HepG2 (cell line): Measurements from ENCODE around the gene SH2D3A. TPM values are rescaled to one million over a fixed set of nuclear protein-coding genes. Genes with fewer than 3 reads are reported as not detected.

Source experiments
- GLI4 ChIP-seq: sonication (generic); formaldehyde crosslinking; IDR thresholded peaks from 2 replicates; pipeline ENCODE4 v1.5.1; 2020; ENCODE audit warnings: missing genetic modification reagents, mild to moderate bottlenecking, moderate library complexity, borderline replicate concordance
- HDAC6 ChIP-seq: fragments of 200-600 bp; sonication (generic); IDR thresholded peaks from 2 replicates; pipeline ENCODE4 v1.7.0; 2017; ENCODE audit warnings: mild to moderate bottlenecking, antibody characterized with exemption, low read length, low read depth
- HES4 ChIP-seq: sonication (generic); formaldehyde crosslinking; IDR thresholded peaks from 2 replicates; pipeline ENCODE4 v1.9.0; 2021; ENCODE audit warnings: mild to moderate bottlenecking, missing genetic modification reagents, borderline replicate concordance
- HMG20A ChIP-seq: IDR thresholded peaks from 2 replicates; pipeline ENCODE4 v1.6.1; 2016; ENCODE audit warnings: borderline replicate concordance
- JDP2 ChIP-seq: sonication (generic); formaldehyde crosslinking; IDR thresholded peaks from 2 replicates; pipeline ENCODE4 v1.8.1; 2022; ENCODE audit warnings: missing genetic modification reagents, borderline replicate concordance
- KLF9 ChIP-seq: IDR thresholded peaks from 2 replicates; pipeline ENCODE4 v1.6.1; 2016; ENCODE audit warnings: low read depth
- REXO4 ChIP-seq: sonication (generic); formaldehyde crosslinking; IDR thresholded peaks from 2 replicates; pipeline ENCODE4 v1.8.0; 2022; ENCODE audit warnings: missing genetic modification reagents, mild to moderate bottlenecking, borderline replicate concordance
- SAP130 ChIP-seq: IDR thresholded peaks from 2 replicates; pipeline ENCODE4 v1.6.1; 2016; ENCODE audit warnings: low read depth
- SIN3A ChIP-seq: IDR thresholded peaks from 2 replicates; pipeline ENCODE4 v1.6.1; 2011; ENCODE audit warnings: low read depth, mild to moderate bottlenecking, control low read depth, low read length, borderline replicate concordance
- SRSF1 ChIP-seq: fragments of 200-400 bp; formaldehyde crosslinking; optimal IDR thresholded peaks from 2 replicates; pipeline ENCODE3; 2017; ENCODE audit warnings: mild to moderate bottlenecking, low read depth, low read length, moderate library complexity
- ZBTB42 ChIP-seq: sonication (generic); formaldehyde crosslinking; IDR thresholded peaks from 2 replicates; pipeline ENCODE4 v1.5.0; 2020; ENCODE audit warnings: mild to moderate bottlenecking, missing genetic modification reagents
- ZC3H13 ChIP-seq: sonication (generic); formaldehyde crosslinking; IDR thresholded peaks from 2 replicates; pipeline ENCODE4 v1.8.1; 2023; ENCODE audit warnings: mild to moderate bottlenecking, missing genetic modification reagents, moderate library complexity
- ZNF382 ChIP-seq: sonication (generic); formaldehyde crosslinking; IDR thresholded peaks from 2 replicates; pipeline ENCODE4 v1.5.0; 2020; ENCODE audit warnings: missing genetic modification reagents, mild to moderate bottlenecking, borderline replicate concordance
- ZNF546 ChIP-seq: sonication (generic); formaldehyde crosslinking; conservative IDR thresholded peaks from 2 replicates; pipeline ENCODE4 v1.8.1; 2023; ENCODE audit warnings: mild to moderate bottlenecking, missing genetic modification reagents
- ZNF597 ChIP-seq: sonication (generic); formaldehyde crosslinking; IDR thresholded peaks from 2 replicates; pipeline ENCODE4 v1.5.0; 2020; ENCODE audit warnings: missing genetic modification reagents
- ZNF660 ChIP-seq: sonication (generic); formaldehyde crosslinking; IDR thresholded peaks from 2 replicates; pipeline ENCODE4 v1.5.1; 2020; ENCODE audit warnings: mild to moderate bottlenecking, low read depth, missing genetic modification reagents, borderline replicate concordance
- polyA plus RNA-seq, 8 experiments: library from polyadenylated mRNA; depleted of rRNA in 3 of 8; stranded (reverse) in 7 of 8; unstranded in 1 of 8; fragments of >200 nt; fragmentation: Illumina TruSeq in 4 of 8; extraction: Trizol in 4 of 8; gene quantifications; 2 replicates each; pipeline versions ENCODE4 v1.2.1 to v1.2.3, GENCODE V29; 2011 to 2016; ENCODE audit warnings: low read depth in 4 of 8, missing spikeins in 1 of 8, mixed read lengths in 1 of 8; ENCODE audit not compliant: insufficient read depth in 1 of 8
- total RNA-seq, 5 experiments: library from RNA; depleted of rRNA; stranded (reverse); fragments of >200 nt; fragmentation: Illumina TruSeq; extraction: Trizol; gene quantifications; 2 replicates each; pipeline ENCODE4 v1.2.3, GENCODE V29; 2016; ENCODE audit warnings: low read depth in 1 of 5
- TF ChIP-seq, protein P1 (sequence below): sonication (generic); formaldehyde crosslinking; IDR thresholded peaks from 2 replicates; pipeline ENCODE4 v1.8.0; 2022; ENCODE audit warnings: missing genetic modification reagents, mild to moderate bottlenecking, inconsistent platforms, borderline replicate concordance
- TF ChIP-seq, protein P2 (sequence below): fragments of 450-650 bp; IDR thresholded peaks from 2 replicates; pipeline ENCODE4 v1.6.1; 2016
- TF ChIP-seq, protein P3 (sequence below): sonication (generic); formaldehyde crosslinking; IDR thresholded peaks from 2 replicates; pipeline ENCODE4 v1.9.0; 2021; ENCODE audit warnings: missing genetic modification reagents, mild to moderate bottlenecking, borderline replicate concordance
- TF ChIP-seq, protein P4 (sequence below), 2 experiments: sonication (generic) in 1 of 2; formaldehyde crosslinking in 1 of 2; IDR thresholded peaks; 2 replicates each; pipeline versions ENCODE4 v1.5.1 to v1.6.1; 2011 to 2020; ENCODE audit warnings: borderline replicate concordance in 1 of 2, low read depth in 1 of 2, low read length in 1 of 2, mild to moderate bottlenecking in 1 of 2, missing genetic modification reagents in 1 of 2, moderate library complexity in 1 of 2
- TF ChIP-seq, protein P5 (sequence below): IDR thresholded peaks from 2 replicates; pipeline ENCODE4 v1.6.1; 2016; ENCODE audit warnings: missing genetic modification reagents, missing compliant biosample characterization

Gene SH2D3A
- total and polyA plus RNA-seq, 2 of the 13 experiments (the other 11 are each of a cell fraction or from before 2014, with no cell fraction given), result 1.0 to 2.2 TPM

DNA sequence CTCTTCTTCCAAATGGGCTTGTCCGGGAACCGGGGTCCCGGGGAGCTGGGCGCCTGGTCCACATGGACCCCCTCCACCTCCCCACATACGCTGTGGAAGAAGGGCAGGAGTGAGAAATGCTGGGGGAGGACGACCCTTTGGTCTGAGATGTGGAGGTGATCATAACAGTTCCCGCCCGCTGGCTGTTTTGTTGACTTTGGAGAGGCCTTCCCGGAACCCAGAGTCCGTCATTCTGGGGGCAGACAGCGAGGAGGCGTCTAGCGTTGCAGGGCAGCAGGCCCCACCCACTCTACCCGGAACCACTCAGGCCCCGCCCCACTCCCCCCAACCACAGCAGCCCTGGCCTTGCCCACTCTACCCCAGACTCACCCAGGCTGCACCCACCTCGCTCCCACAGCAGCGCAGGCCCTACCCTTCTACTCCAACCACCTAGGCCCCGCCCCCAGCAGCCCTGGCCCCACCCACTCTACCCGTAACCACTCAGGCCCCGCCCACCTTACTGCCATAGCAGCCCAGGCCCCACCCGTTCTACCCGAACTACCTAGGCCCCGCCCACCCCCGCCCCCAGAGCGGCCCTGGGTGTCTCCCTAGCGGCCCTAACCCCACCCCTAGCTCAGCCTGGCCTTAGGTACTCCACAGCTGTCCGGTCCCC lies 37.0 kb downstream of the SH2D3A start (continued):
- TF ChIP-seq, protein P1, sequence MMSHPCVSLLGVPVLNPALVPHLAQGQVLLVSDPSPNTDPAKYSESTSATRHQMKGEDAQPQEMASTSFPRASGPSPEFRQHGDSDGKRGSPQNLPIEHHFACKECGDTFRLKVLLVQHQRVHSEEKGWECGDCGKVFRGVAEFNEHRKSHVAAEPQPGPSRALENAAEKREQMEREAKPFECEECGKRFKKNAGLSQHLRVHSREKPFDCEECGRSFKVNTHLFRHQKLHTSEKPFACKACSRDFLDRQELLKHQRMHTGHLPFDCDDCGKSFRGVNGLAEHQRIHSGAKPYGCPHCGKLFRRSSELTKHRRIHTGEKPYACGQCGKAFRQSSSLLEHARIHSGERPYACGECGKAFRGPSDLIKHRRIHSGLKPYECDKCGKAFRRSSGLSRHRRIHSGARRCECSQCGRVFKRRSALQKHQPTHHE (CRISPR knock-in tag), result no peak
- TF ChIP-seq KLF9, result no peak
- TF ChIP-seq ZNF382 (CRISPR knock-in tag), result no peak
- no peak for TF ChIP-seq REXO4 (CRISPR knock-in tag)
- TF ChIP-seq, protein P2, sequence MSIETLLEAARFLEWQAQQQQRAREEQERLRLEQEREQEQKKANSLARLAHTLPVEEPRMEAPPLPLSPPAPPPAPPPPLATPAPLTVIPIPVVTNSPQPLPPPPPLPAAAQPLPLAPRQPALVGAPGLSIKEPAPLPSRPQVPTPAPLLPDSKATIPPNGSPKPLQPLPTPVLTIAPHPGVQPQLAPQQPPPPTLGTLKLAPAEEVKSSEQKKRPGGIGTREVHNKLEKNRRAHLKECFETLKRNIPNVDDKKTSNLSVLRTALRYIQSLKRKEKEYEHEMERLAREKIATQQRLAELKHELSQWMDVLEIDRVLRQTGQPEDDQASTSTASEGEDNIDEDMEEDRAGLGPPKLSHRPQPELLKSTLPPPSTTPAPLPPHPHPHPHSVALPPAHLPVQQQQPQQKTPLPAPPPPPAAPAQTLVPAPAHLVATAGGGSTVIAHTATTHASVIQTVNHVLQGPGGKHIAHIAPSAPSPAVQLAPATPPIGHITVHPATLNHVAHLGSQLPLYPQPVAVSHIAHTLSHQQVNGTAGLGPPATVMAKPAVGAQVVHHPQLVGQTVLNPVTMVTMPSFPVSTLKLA, result no peak
- 0 out of 2 replicates have a peak, but pooled peaks have one; percentile 10 for TF ChIP-seq ZC3H13 (CRISPR knock-in tag)
- TF ChIP-seq, protein P3, sequence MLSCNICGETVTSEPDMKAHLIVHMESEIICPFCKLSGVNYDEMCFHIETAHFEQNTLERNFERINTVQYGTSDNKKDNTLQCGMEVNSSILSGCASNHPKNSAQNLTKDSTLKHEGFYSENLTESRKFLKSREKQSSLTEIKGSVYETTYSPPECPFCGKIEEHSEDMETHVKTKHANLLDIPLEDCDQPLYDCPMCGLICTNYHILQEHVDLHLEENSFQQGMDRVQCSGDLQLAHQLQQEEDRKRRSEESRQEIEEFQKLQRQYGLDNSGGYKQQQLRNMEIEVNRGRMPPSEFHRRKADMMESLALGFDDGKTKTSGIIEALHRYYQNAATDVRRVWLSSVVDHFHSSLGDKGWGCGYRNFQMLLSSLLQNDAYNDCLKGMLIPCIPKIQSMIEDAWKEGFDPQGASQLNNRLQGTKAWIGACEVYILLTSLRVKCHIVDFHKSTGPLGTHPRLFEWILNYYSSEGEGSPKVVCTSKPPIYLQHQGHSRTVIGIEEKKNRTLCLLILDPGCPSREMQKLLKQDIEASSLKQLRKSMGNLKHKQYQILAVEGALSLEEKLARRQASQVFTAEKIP (CRISPR knock-in tag), result no peak
- no peak; the same call in 1 of the 2 replicates for TF ChIP-seq JDP2 (CRISPR knock-in tag)
- no peak for TF ChIP-seq HES4
- TF ChIP-seq, protein P4, sequence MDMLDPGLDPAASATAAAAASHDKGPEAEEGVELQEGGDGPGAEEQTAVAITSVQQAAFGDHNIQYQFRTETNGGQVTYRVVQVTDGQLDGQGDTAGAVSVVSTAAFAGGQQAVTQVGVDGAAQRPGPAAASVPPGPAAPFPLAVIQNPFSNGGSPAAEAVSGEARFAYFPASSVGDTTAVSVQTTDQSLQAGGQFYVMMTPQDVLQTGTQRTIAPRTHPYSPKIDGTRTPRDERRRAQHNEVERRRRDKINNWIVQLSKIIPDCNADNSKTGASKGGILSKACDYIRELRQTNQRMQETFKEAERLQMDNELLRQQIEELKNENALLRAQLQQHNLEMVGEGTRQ (IDR thresholded peaks at IDR 0.05; ENCODE audit: low read depth, low read length), result no peak
- TF ChIP-seq, protein P4 (CRISPR knock-in tag; IDR thresholded peaks at IDR 0.05; ENCODE audit: borderline replicate concordance), result no peak
- no peak for TF ChIP-seq ZNF597 (CRISPR knock-in tag)
- peak; percentile 65 for TF ChIP-seq HMG20A (CRISPR knock-in tag)
- no peak for TF ChIP-seq SRSF1
- no peak for TF ChIP-seq ZBTB42
- no peak for TF ChIP-seq GLI4 (CRISPR knock-in tag)
- TF ChIP-seq, protein P5, sequence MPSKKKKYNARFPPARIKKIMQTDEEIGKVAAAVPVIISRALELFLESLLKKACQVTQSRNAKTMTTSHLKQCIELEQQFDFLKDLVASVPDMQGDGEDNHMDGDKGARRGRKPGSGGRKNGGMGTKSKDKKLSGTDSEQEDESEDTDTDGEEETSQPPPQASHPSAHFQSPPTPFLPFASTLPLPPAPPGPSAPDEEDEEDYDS (CRISPR knock-in tag), result peak; percentile 74
- TF ChIP-seq ZNF546 (CRISPR knock-in tag), result no peak
- TF ChIP-seq SAP130 (CRISPR knock-in tag), result peak; percentile 86
- peak; percentile 88; the same call in 1 of the 2 replicates for TF ChIP-seq SIN3A
- TF ChIP-seq ZNF660 (CRISPR knock-in tag), result no peak
- no peak for TF ChIP-seq HDAC6
